ENCODE measurements around the gene GRIN2C.

Gene GRIN2C

DNA sequence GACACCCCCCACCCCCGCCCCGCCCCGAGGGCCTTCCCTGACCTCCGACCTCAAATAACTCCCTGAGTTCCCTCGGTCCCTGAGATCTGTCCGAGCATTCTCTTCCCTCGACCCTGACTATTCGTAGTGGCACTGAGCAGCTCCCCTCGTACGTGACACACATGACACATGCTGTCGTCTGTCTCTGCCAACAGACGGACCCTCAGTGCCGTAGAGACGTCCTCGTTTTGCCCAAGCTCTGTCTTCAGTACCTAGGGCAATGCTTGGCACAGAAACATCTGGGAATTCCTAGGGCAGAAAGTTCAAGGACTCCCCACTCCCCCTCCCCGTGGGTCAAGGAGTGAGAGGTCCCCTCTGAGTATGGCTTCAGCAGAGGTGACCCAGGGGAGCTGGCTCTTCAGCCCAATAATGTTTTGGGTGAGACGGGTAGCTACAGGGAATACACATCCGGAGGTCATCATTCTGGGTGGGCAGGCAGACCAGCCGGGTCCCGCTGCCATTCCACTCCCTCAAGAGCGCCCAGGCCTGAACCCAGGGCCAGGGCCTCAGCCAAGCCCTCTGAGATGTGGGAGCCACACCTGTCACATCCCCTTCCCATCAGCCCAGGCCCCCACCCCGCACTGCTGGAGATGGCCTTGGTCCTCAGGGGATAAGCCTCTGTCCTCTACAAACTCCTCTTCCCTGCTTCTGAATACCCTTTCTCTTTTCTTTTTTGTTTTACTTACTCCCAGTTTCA is 34.4 kb upstream of the GRIN2C start:
- no peaks in the 10 kb centered on the region for H3K4me1 ChIP-seq (ENCODE audit: control insufficient read depth, insufficient read depth, low read length, poor library complexity, severe bottlenecking)
- no peak overlapping the region for H3K27ac ChIP-seq (ENCODE audit: low read depth, low read length, severe bottlenecking)
- H3K36me3 ChIP-seq (ENCODE audit: control insufficient read depth, insufficient read depth, low read length) = no peaks in the 10 kb centered on the region
- 32 to 37% methylated on average over 17 to 20 of the region's 22 CpGs for WGBS, 2 experiments (ENCODE audit: insufficient coverage in 2 of 2)
- H3K9me3 ChIP-seq (ENCODE audit: control insufficient read depth, low read length) = no peaks in the 10 kb centered on the region
- H3K4me3 ChIP-seq (ENCODE audit: extremely low read depth, insufficient read depth, low read length, poor library complexity, severe bottlenecking) = peak overlapping the region; percentile 31

DNA sequence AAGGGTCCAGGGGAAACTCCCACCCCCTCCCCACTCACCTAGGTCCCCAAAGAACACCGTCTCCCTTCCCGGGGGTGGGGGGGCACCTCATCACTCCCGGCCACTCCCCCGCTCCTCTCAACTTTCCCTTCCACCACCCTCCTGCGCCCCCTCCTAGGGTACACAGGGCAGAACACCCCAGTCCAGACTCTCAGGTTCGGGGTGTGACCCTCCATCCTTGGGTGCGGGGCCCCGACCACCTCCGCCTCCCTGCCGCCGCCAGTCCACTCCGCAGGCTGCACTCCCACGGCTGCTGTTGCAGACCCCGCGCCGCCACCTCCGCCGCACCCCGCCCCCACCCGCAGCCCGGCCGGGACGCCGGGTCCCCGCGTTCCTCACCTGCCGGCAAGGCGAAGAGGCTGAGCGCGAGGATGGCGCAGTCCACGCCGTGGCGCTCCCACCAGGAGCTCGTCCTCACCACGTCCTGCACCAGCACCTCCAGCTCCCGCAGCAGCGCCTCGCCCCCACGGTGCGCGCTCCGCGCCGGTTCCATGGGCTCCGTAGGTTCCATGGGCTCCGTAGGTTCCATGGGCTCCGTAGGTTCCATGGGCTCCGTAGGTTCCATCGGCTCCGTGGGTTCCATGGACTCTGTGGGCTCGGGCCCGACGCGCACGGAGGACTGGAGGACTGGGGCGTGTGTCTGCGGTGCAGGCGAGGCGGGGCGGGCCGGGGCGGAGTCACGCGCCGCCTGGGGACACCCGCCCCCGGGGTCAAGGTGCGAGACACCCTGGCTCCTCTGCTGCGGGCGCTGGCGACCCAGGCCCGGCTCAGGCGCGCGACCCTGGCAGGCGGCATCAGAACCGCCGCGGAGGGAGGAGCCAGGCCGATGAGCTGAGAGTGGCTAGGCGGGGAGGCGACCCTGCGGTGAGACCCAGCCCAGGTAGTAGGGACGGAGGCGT is 33.6 kb upstream of the GRIN2C start, which contains the start of gene FADS6:
Gene FADS6 (minus strand): TSS at position 660 of the 938 bp plus-strand sequence. CDS start 38 bp downstream, at position 622.
- no peak within 1 kb of the TSS for H3K27ac ChIP-seq (ENCODE audit: low read depth, low read length, severe bottlenecking)
- 8 to 11% methylated on average over 59 to 73 of the region's 86 CpGs for WGBS, 2 experiments (ENCODE audit: insufficient coverage in 2 of 2)
- H3K9me3 ChIP-seq (ENCODE audit: control insufficient read depth, low read length) = no peaks in the 10 kb centered on the region
- no peaks in the 10 kb centered on the region for H3K4me1 ChIP-seq (ENCODE audit: control insufficient read depth, insufficient read depth, low read length, poor library complexity, severe bottlenecking)
- peak within 1 kb of the TSS; percentile 31 for H3K4me3 ChIP-seq (ENCODE audit: extremely low read depth, insufficient read depth, low read length, poor library complexity, severe bottlenecking)
- no peaks in the 10 kb centered on the region for H3K36me3 ChIP-seq (ENCODE audit: control insufficient read depth, insufficient read depth, low read length)

DNA sequence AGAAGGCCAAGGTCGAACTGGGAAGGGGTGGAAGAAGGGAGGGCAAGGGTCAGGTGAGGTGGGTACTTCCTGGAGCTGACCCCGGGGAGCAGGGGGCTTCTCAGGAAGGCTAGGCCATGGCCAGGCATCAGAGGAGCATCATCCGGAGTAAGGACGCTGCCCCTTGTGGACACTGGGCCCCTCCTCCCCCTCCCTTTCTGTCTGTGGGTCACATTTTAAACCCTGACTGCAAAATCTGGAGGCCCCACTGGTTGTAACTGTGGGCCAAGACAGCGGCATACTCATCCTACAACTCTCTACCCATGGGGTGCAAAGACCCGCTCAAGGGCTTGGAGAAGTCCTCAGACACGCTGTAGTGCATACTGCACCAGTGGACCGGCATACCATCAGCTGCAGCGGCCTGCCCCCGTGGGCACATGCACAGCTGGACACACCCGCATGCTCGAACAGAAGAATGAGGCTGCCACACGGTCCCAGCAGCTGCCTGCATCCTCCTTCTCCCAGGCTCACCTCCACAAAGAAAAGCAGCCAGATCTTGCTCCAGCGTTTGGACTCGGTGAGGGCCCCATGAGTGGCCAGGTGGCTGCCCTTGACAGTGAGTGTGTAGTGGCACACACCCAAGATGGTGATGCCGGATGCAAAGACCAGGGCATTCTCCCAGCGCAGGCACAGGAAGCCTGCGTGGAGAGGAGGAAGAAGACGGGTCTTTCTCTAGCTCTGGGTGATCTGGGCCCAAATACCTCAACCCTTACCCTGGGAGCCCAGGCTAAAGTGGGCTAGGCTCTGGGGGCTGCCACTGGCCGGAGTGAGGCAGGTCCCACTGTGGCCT is 32.5 kb upstream of the GRIN2C start:
- 86 to 91% methylated on average over 16 to 17 of the region's 20 CpGs for WGBS, 2 experiments (ENCODE audit: insufficient coverage in 2 of 2)
- Histone ChIP-seq H3K4me3 (ENCODE audit: extremely low read depth, insufficient read depth, low read length, poor library complexity, severe bottlenecking) (no peak overlapping the region), H3K36me3 (ENCODE audit: control insufficient read depth, insufficient read depth, low read length) (no peaks in the 10 kb centered on the region)

DNA sequence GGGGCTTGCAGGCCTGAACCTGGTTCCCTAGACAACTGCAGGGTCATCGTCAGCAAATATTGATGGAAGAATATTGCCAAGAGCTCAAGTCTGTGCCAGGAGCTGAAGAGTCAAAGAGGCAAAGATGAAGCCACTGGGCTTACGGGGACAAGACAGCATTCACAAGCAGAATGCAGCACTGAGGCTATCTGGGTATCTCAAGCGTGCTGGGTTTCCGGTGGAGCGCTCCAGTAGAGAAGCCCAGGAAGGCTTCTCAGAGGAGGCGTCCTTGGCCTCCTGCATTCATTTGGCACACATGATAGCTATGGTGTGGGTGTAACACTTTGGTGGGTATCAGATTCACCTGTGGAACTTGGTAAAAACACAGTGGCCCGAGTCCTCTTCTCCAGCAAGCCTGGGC is 30.9 kb upstream of the GRIN2C start:
- Histone ChIP-seq H3K9me3 (ENCODE audit: control insufficient read depth, low read length) (no peaks in the 10 kb centered on the region), H3K4me1 (ENCODE audit: control insufficient read depth, insufficient read depth, low read length, poor library complexity, severe bottlenecking) (no peaks in the 10 kb centered on the region), H3K27ac (ENCODE audit: low read depth, low read length, severe bottlenecking) (no peak overlapping the region), H3K36me3 (ENCODE audit: control insufficient read depth, insufficient read depth, low read length) (no peaks in the 10 kb centered on the region), H3K4me3 (ENCODE audit: extremely low read depth, insufficient read depth, low read length, poor library complexity, severe bottlenecking) (no peak overlapping the region)
- 92 to 97% methylated on average over 6 to 7 of the region's 7 CpGs for WGBS, 2 experiments (ENCODE audit: insufficient coverage in 2 of 2)

More for the DNA sequence above, 32.5 kb upstream of the GRIN2C start:
- Histone ChIP-seq H3K27ac (ENCODE audit: low read depth, low read length, severe bottlenecking) (no peak overlapping the region), H3K4me1 (ENCODE audit: control insufficient read depth, insufficient read depth, low read length, poor library complexity, severe bottlenecking) (no peaks in the 10 kb centered on the region), H3K9me3 (ENCODE audit: control insufficient read depth, low read length) (no peaks in the 10 kb centered on the region)

DNA sequence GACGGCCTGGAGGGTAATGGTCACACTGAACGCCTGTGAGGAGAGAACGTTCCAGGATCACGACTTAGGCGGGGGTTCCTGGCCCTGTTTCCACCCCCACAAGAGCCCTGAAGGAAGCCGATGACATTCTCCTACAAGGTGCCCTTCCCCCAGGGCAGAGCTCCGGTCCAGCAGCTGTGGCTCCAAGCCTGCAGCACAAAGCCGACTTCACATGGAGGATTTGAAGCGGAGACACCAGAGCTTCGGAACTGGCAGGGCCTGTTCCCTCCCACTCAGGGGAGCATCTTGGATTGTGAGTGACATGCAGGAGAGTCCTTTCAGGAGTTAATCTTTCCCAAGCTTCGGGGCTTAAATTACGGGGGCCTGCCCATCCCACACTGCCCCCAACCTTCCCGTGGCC is 28.8 kb upstream of the GRIN2C start:
- WGBS, 2 experiments (ENCODE audit: insufficient coverage in 2 of 2) = 74 to 84% methylated on average over 8 to 9 of the region's 13 CpGs
- no peaks in the 10 kb centered on the region for H3K36me3 ChIP-seq (ENCODE audit: control insufficient read depth, insufficient read depth, low read length)
- no peak overlapping the region for H3K4me3 ChIP-seq (ENCODE audit: extremely low read depth, insufficient read depth, low read length, poor library complexity, severe bottlenecking)
- no peaks in the 10 kb centered on the region for H3K4me1 ChIP-seq (ENCODE audit: control insufficient read depth, insufficient read depth, low read length, poor library complexity, severe bottlenecking)
- no peak overlapping the region for H3K27ac ChIP-seq (ENCODE audit: low read depth, low read length, severe bottlenecking)
- no peaks in the 10 kb centered on the region for H3K9me3 ChIP-seq (ENCODE audit: control insufficient read depth, low read length)

DNA sequence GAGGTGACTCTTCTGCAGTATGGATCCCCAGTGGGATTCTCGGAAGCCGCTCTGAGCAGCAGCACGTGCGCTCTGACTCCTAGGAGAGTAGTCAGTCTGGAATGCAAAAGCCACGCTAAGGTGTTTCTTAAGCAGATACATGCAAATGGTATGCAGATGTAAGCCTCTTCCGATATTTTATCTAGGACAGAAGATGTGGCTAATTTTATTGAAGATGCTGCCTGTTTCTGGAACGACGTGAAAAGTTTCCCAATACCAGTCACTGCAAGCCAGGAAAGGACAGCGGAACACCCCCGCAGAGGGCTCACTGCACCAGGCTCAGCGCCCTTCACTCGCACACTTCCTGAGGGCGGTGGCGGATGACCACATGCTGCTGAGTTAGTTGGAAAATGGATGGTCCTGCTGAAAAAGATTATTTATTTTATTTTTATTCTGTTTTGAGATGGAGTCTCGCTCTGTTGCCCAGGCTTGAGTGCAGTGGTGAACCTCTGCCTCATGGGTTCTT is 23.6 kb upstream of the GRIN2C start:
- no peak overlapping the region for H3K4me3 ChIP-seq (ENCODE audit: extremely low read depth, insufficient read depth, low read length, poor library complexity, severe bottlenecking)
- H3K4me1 ChIP-seq (ENCODE audit: control insufficient read depth, insufficient read depth, low read length, poor library complexity, severe bottlenecking) = no peaks in the 10 kb centered on the region
- no peaks in the 10 kb centered on the region for H3K9me3 ChIP-seq (ENCODE audit: control insufficient read depth, low read length)
- WGBS, 2 experiments (ENCODE audit: insufficient coverage in 2 of 2) = 87% methylated on average over 11 to 15 of the region's 15 CpGs
- H3K36me3 ChIP-seq (ENCODE audit: control insufficient read depth, insufficient read depth, low read length) = no peaks in the 10 kb centered on the region
- no peak overlapping the region for H3K27ac ChIP-seq (ENCODE audit: low read depth, low read length, severe bottlenecking)

DNA sequence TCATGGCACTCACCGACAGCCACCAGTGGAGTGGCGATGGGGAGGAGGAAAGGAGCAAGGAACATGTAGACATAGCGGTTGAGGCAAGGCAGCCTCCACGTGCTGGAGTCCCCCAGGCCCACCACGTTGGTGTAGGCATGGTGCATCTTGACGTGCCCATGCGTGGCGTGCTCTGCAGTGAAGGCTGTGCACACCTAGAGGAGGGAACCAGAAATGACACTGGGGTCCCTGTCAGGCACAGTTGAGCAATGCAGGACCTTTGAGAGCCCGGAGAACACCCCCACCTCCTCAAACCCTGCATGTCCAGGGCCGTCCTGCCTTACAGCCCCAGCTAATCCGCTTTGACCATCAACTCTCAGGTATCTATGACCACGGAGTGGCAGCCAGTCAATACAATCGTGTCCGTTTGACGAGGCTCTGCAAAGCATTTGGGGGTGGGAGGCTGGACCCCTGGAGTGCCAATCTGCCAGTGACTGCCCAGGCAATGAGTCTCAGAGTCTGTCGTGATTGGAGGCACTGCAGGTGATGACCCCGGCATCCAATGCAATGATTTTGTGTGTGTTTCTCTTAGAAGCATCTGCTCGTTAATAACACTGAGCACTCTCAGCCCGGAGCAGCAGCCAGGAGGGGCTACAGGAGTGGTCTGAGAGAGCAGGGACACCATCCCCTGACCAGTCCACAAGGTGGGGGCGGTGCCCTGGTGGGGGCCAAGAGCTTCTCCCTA is 23.0 kb upstream of the GRIN2C start:
- Histone ChIP-seq H3K36me3 (ENCODE audit: control insufficient read depth, insufficient read depth, low read length) (no peaks in the 10 kb centered on the region), H3K4me3 (ENCODE audit: extremely low read depth, insufficient read depth, low read length, poor library complexity, severe bottlenecking) (no peak overlapping the region), H3K4me1 (ENCODE audit: control insufficient read depth, insufficient read depth, low read length, poor library complexity, severe bottlenecking) (no peaks in the 10 kb centered on the region), H3K27ac (ENCODE audit: low read depth, low read length, severe bottlenecking) (no peak overlapping the region), H3K9me3 (ENCODE audit: control insufficient read depth, low read length) (no peaks in the 10 kb centered on the region)
- 81 to 86% methylated on average over 20 of the region's 20 CpGs for WGBS, 2 experiments (ENCODE audit: insufficient coverage in 2 of 2)

DNA sequence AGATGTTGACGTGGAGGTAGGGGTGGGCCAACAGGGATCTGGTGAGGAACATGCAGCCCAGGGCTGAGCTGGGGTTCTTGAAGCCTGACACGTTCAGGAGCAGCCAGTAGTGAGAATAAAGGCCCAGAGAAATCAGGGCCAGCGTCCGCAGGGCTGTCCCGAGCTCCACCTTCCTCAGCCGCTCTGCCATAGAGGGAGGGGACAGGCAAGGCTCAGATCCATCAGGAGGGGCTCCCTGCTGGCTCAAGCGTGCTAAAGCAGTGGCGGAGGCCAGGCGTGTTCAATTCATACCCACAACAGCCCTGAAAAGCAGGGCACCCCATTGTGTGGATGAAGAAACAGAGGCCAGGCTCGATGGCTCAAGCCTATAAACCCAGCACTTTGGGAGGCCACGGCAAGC is 21.4 kb upstream of the GRIN2C start:
- H3K27ac ChIP-seq (ENCODE audit: low read depth, low read length, severe bottlenecking) = no peak overlapping the region
- H3K4me3 ChIP-seq (ENCODE audit: extremely low read depth, insufficient read depth, low read length, poor library complexity, severe bottlenecking) = no peak overlapping the region
- H3K4me1 ChIP-seq (ENCODE audit: control insufficient read depth, insufficient read depth, low read length, poor library complexity, severe bottlenecking) = no peaks in the 10 kb centered on the region
- H3K9me3 ChIP-seq (ENCODE audit: control insufficient read depth, low read length) = no peaks in the 10 kb centered on the region
- no peaks in the 10 kb centered on the region for H3K36me3 ChIP-seq (ENCODE audit: control insufficient read depth, insufficient read depth, low read length)
- WGBS, 2 experiments (ENCODE audit: insufficient coverage in 2 of 2) = 79% methylated on average over 8 to 11 of the region's 11 CpGs

DNA sequence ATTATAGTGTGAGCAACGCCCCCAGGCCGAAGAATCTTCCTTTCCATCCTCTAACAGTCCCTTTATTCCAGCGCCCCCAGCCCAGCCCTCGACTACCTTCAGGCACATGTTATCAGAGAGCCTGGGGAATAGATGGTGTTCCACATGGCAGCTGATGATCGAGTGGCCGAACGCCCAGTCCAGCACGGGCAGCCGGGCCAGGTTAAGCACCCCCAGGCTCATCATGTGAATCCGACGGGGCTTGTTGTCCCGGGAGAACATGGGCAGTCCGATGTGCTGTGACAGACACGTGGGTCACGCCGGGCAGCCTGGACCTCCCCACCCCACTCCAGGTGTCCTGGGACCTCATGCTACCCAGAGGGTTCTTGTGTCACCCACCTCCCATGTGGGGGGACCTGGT is 19.6 kb upstream of the GRIN2C start:
- no peaks in the 10 kb centered on the region for H3K36me3 ChIP-seq (ENCODE audit: control insufficient read depth, insufficient read depth, low read length)
- WGBS, 2 experiments (ENCODE audit: insufficient coverage in 2 of 2) = 92 to 95% methylated on average over 13 to 14 of the region's 16 CpGs
- no peaks in the 10 kb centered on the region for H3K4me1 ChIP-seq (ENCODE audit: control insufficient read depth, insufficient read depth, low read length, poor library complexity, severe bottlenecking)
- no peak overlapping the region for H3K27ac ChIP-seq (ENCODE audit: low read depth, low read length, severe bottlenecking)
- no peak overlapping the region for H3K4me3 ChIP-seq (ENCODE audit: extremely low read depth, insufficient read depth, low read length, poor library complexity, severe bottlenecking)
- no peaks in the 10 kb centered on the region for H3K9me3 ChIP-seq (ENCODE audit: control insufficient read depth, low read length)

DNA sequence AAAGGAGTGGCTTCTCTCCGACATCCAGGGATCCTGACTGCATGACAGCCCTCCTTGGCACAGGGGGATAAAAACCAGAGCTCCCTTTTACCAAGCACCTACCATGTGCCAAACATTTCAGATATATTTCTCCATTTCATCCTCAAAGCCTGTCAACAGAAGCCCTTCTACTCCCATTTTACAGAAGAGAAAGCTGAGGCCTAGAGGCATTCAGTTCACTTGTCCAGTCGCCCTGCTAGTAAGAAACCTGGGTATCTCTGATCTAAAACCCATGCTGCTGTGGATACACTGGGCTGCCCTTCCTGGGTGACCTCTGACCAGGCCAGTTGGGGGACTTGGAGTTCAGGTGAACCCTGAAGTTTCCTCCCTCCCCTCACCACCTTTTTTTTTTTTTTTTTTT is 19.0 kb upstream of the GRIN2C start:
- 80 to 88% methylated on average over 1 to 2 of the region's 2 CpGs for WGBS, 2 experiments (ENCODE audit: insufficient coverage in 2 of 2)
- Histone ChIP-seq H3K27ac (ENCODE audit: low read depth, low read length, severe bottlenecking) (no peak overlapping the region), H3K9me3 (ENCODE audit: control insufficient read depth, low read length) (no peaks in the 10 kb centered on the region)

More for the DNA sequence above, 19.0 kb upstream of the GRIN2C start:
- Histone ChIP-seq H3K4me3 (ENCODE audit: extremely low read depth, insufficient read depth, low read length, poor library complexity, severe bottlenecking) (no peak overlapping the region), H3K4me1 (ENCODE audit: control insufficient read depth, insufficient read depth, low read length, poor library complexity, severe bottlenecking) (no peaks in the 10 kb centered on the region), H3K36me3 (ENCODE audit: control insufficient read depth, insufficient read depth, low read length) (no peaks in the 10 kb centered on the region)
